ENCODE measurements around the gene NTF3.
"Not testable (repeated sequence)": the region's sequence is repeated elsewhere in the genome, so short reads cannot be mapped to it uniquely, and the experiment has no call there.

Gene NTF3

GRCh38 chr12:5524769-5525436 is 93.0 kb downstream of the NTF3 start:
- no peak for DNase-seq (ENCODE audit: low read depth)
- no peak for TF ChIP-seq CTCF (IDR thresholded peaks at IDR 0.05; ENCODE audit: low read length, missing control alignments)
- no peak overlapping the region for H3K4me3 ChIP-seq (replicated peaks; ENCODE audit: low read depth, low read length)

DNA sequence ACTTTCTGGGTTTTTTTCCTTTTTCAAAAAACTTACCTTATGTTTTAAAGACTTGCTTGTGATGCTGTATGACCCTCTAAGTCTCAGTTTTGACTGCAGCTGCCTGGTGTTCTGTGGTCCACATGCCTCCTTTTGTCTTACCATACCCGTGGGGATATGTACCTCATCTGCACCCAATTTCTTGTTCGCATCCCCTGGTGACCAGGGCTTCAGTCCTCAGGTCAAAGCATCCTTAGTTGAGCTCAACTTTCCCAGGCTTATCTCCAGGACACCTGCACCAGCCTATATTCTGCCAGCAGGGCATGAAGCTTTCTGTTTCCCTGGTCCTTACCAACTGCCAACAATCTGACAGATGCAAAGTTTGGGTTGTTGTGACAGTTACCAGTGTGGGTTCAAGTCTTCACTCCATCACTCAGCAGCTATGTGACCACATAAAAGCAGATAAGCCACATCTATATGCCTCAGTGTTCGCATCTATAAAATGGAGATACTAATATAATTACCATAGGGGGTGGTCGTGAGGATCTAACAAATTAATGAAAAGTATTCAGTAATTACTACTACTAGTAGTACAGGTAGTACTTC is 94.0 kb downstream of the NTF3 start:
- no peak overlapping the region for H3K4me3 ChIP-seq (replicated peaks; ENCODE audit: low read depth, low read length)
- DNase-seq (ENCODE audit: low read depth): no peak
- TF ChIP-seq CTCF (IDR thresholded peaks at IDR 0.05; ENCODE audit: low read length, missing control alignments): no peak

- H3K4me3 ChIP-seq (replicated peaks; ENCODE audit: low read depth, low read length): no peak overlapping the region
- no peak for DNase-seq (ENCODE audit: low read depth)
- TF ChIP-seq CTCF (IDR thresholded peaks at IDR 0.05; ENCODE audit: low read length, missing control alignments): no peak
Observed at GRCh38 chr12:5533368-5533767, 101.5 kb downstream of the NTF3 start.

- no peak overlapping the region for H3K4me3 ChIP-seq (replicated peaks; ENCODE audit: low read depth, low read length)
- no peak for DNase-seq (ENCODE audit: low read depth)
- TF ChIP-seq CTCF (IDR thresholded peaks at IDR 0.05; ENCODE audit: low read length, missing control alignments): no peak
Observed at GRCh38 chr12:5534426-5535199, 102.7 kb downstream of the NTF3 start.

DNA sequence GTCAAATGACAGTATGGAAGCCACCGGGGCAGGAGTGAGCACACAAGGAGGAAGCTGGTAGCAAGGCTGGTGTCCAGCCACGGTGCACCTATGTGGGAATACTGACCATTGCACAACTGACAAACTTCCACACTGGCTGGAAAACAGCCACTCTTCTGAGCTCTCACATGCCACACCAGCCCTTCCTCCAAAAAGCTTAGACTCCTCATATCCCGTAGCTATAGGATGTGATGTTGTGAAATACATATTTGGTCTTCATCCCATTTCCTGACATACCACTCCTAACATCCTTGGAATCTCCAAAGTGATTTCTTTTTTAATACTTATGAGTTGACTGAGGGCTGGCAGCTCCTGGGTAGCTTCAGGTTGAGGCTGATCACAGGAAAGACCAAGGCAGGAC is 103.6 kb downstream of the NTF3 start:
- no peak for DNase-seq (ENCODE audit: low read depth)
- H3K4me3 ChIP-seq (replicated peaks; ENCODE audit: low read depth, low read length): no peak overlapping the region
- TF ChIP-seq CTCF (IDR thresholded peaks at IDR 0.05; ENCODE audit: low read length, missing control alignments): no peak

- not testable (repeated sequence) for DNase-seq (ENCODE audit: low read depth); H3K4me3 ChIP-seq (replicated peaks; ENCODE audit: low read depth, low read length)
Observed at GRCh38 chr12:5537026-5537615, 105.2 kb downstream of the NTF3 start.

DNA sequence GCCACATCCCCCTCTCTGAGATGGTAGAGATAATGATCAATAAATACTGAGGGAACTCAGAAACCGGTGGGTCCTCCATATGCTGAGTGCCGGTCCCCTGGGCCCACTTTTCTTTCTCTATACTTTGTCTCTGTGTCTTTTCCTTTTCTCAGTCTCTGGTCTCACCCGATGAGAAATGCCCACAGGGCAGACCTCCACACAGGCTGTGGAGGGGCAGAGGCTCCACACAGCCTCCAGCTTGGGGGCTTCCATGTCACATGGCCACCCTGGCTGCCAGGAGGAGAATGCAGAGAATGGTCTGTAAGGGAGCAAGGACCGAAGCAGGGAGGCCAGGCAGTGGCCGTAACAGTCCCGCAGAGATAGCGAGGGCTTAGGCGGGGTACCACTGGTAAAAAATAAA is 105.9 kb downstream of the NTF3 start:
- no peak for TF ChIP-seq CTCF (IDR thresholded peaks at IDR 0.05; ENCODE audit: low read length, missing control alignments)
- no peak overlapping the region for H3K4me3 ChIP-seq (replicated peaks; ENCODE audit: low read depth, low read length)
- DNase-seq (ENCODE audit: low read depth): no peak
